Measurements from ENCODE around the gene OR2AG2.
"Not testable (repeated sequence)": the region's sequence is repeated elsewhere in the genome, so short reads cannot be mapped to it uniquely, and the experiment has no call there.

Gene OR2AG2

GRCh38 chr11:6771926-6772893, at the start of gene OR2AG2:
OR2AG2 (minus strand) TSS chr11:6771976; CDS start chr11:6768957, 3,019 bp downstream.
- DNase-seq (ENCODE audit: insufficient read length, low spot score), result no peak
- no peak for FAIRE-seq
- no peak for TF ChIP-seq POLR2A (IDR thresholded peaks at IDR 0.05; ENCODE audit: low read depth, low read length)

- TF ChIP-seq POLR2A (IDR thresholded peaks at IDR 0.05; ENCODE audit: low read depth, low read length), result no peak
- FAIRE-seq (no peak), DNase-seq (ENCODE audit: insufficient read length, low spot score) (no peak)
Observed at GRCh38 chr11:6818967-6819366, 47.2 kb upstream of the OR2AG2 start.

GRCh38 chr11:6817694-6818093, 45.9 kb upstream of the OR2AG2 start:
- no peak for FAIRE-seq
- DNase-seq (ENCODE audit: insufficient read length, low spot score), result no peak
- no peak for TF ChIP-seq POLR2A (IDR thresholded peaks at IDR 0.05; ENCODE audit: low read depth, low read length)

GRCh38 chr11:6813656-6814055, 41.9 kb upstream of the OR2AG2 start:
- no peak for TF ChIP-seq POLR2A (IDR thresholded peaks at IDR 0.05; ENCODE audit: low read depth, low read length)
- no peak for DNase-seq (ENCODE audit: insufficient read length, low spot score)
- no peak for FAIRE-seq

GRCh38 chr11:6812390-6813005, 40.7 kb upstream of the OR2AG2 start:
- DNase-seq (ENCODE audit: insufficient read length, low spot score) (peak; percentile 33), FAIRE-seq (peak; percentile 96)
- 0 out of 2 replicates have a peak, but pooled peaks have one; percentile 13 for TF ChIP-seq POLR2A (IDR thresholded peaks at IDR 0.05; ENCODE audit: low read depth, low read length)

GRCh38 chr11:6801075-6801474, 29.3 kb upstream of the OR2AG2 start:
- FAIRE-seq; DNase-seq (ENCODE audit: insufficient read length, low spot score): not testable (repeated sequence)

GRCh38 chr11:6799402-6799801, 27.6 kb upstream of the OR2AG2 start, which contains the start of gene OR6A2:
OR6A2 (minus strand) TSS chr11:6799689; CDS start chr11:6795708, 3,981 bp downstream.
- TF ChIP-seq POLR2A (IDR thresholded peaks at IDR 0.05; ENCODE audit: low read depth, low read length), result no peak
- FAIRE-seq (peak; percentile 45), DNase-seq (ENCODE audit: insufficient read length, low spot score) (no peak)

GRCh38 chr11:6794639-6795038, 22.9 kb upstream of the OR2AG2 start:
- TF ChIP-seq POLR2A (IDR thresholded peaks at IDR 0.05; ENCODE audit: low read depth, low read length), result no peak
- DNase-seq (ENCODE audit: insufficient read length, low spot score) (no peak), FAIRE-seq (no peak)

- TF ChIP-seq POLR2A (IDR thresholded peaks at IDR 0.05; ENCODE audit: low read depth, low read length), result no peak
- DNase-seq (ENCODE audit: insufficient read length, low spot score) (no peak), FAIRE-seq (no peak)
Observed at GRCh38 chr11:6790546-6790945, 18.8 kb upstream of the OR2AG2 start.

- no peak for FAIRE-seq
- no peak for TF ChIP-seq POLR2A (IDR thresholded peaks at IDR 0.05; ENCODE audit: low read depth, low read length)
- DNase-seq (ENCODE audit: insufficient read length, low spot score), result no peak
Observed at GRCh38 chr11:6782720-6783119, 10.9 kb upstream of the OR2AG2 start, which contains the start of gene OR2AG1. OR2AG1 (plus strand) TSS chr11:6783020; CDS start chr11:6785038, 2,018 bp downstream.

GRCh38 chr11:6780829-6781228, 9.1 kb upstream of the OR2AG2 start:
- TF ChIP-seq POLR2A (IDR thresholded peaks at IDR 0.05; ENCODE audit: low read depth, low read length), result no peak
- FAIRE-seq, result no peak

GRCh38 chr11:6778518-6778917, 6.7 kb upstream of the OR2AG2 start:
- no peak for DNase-seq (ENCODE audit: insufficient read length, low spot score)
- no peak for TF ChIP-seq POLR2A (IDR thresholded peaks at IDR 0.05; ENCODE audit: low read depth, low read length)

More at GRCh38 chr11:6780829-6781228, 9.1 kb upstream of the OR2AG2 start:
- DNase-seq (ENCODE audit: insufficient read length, low spot score), result no peak

GRCh38 chr11:6757373-6757967, 14.3 kb downstream of the OR2AG2 start:
- peak; percentile 89 for FAIRE-seq
- peak; percentile 21 for DNase-seq (ENCODE audit: insufficient read length, low spot score)
- TF ChIP-seq POLR2A (IDR thresholded peaks at IDR 0.05; ENCODE audit: low read depth, low read length), result no peak

More at GRCh38 chr11:6778518-6778917, 6.7 kb upstream of the OR2AG2 start:
- FAIRE-seq, result no peak

GRCh38 chr11:6755953-6756347, 15.8 kb downstream of the OR2AG2 start:
- DNase-seq (ENCODE audit: insufficient read length, low spot score) (no peak), FAIRE-seq (no peak)
- no peak for TF ChIP-seq POLR2A (IDR thresholded peaks at IDR 0.05; ENCODE audit: low read depth, low read length)
